H9 (cell line): ENCODE data around the gene HSPH1. TPM values are rescaled to one million over a fixed set of nuclear protein-coding genes. Genes with fewer than 3 reads are reported as not detected.

ENCODE experiments used
- DNase-seq: peaks from one replicate; pipeline ENCODE4 v3.0.0-alpha.2; 2017
- H2AFZ ChIP-seq: one replicate; pipeline ENCODE4 v1.6.1; 2013; ENCODE audit warnings: mild to moderate bottlenecking, low read length, control low read depth, moderate library complexity
- H2AK5ac ChIP-seq: 2 replicates; pipeline ENCODE4 v1.6.1; 2013; ENCODE audit warnings: low read length, control low read depth, mixed read lengths; ENCODE audit not compliant: insufficient read length
- H2BK120ac ChIP-seq: one replicate; pipeline ENCODE4 v1.6.1; 2013; ENCODE audit warnings: low read depth, mild to moderate bottlenecking, low read length, control low read depth, inconsistent platforms; ENCODE audit not compliant: poor library complexity, severe bottlenecking
- H2BK12ac ChIP-seq: 2 replicates; pipeline ENCODE4 v1.6.1; 2013; ENCODE audit warnings: low read length, control low read depth, mixed read lengths, low read depth; ENCODE audit not compliant: insufficient read length
- H2BK15ac ChIP-seq: 2 replicates; pipeline ENCODE4 v1.6.1; 2013; ENCODE audit warnings: low read depth, low read length, control low read depth
- H2BK20ac ChIP-seq: one replicate; pipeline ENCODE4 v1.6.1; 2013; ENCODE audit warnings: low read depth, mild to moderate bottlenecking, low read length, control low read depth, inconsistent platforms; ENCODE audit not compliant: poor library complexity, severe bottlenecking
- H2BK5ac ChIP-seq: 2 replicates; pipeline ENCODE4 v1.6.1; 2013; ENCODE audit warnings: low read length, control low read depth, mixed read lengths; ENCODE audit not compliant: insufficient read length
- H3K14ac ChIP-seq: 2 replicates; pipeline ENCODE4 v1.6.1; 2013; ENCODE audit warnings: low read length, control low read depth; ENCODE audit not compliant: insufficient read depth
- H3K18ac ChIP-seq: 2 replicates; pipeline ENCODE4 v1.6.1; 2013; ENCODE audit warnings: low read depth, mild to moderate bottlenecking, mixed read lengths, low read length, control low read depth; ENCODE audit not compliant: insufficient read length
- H3K23ac ChIP-seq: 2 replicates; pipeline ENCODE4 v1.6.1; 2013; ENCODE audit warnings: low read length, control low read depth, mixed read lengths, low read depth; ENCODE audit not compliant: insufficient read length
- H3K23me2 ChIP-seq: 2 replicates; pipeline ENCODE4 v1.6.1; 2013; ENCODE audit warnings: low read depth, mild to moderate bottlenecking, mixed read lengths, low read length, control low read depth; ENCODE audit not compliant: insufficient read length, poor library complexity, severe bottlenecking
- H3K27ac ChIP-seq: 2 replicates; pipeline ENCODE4 v1.5.1; 2013; ENCODE audit warnings: low read length, control low read depth, mixed read lengths, low read depth; ENCODE audit not compliant: insufficient read length
- H3K27me3 ChIP-seq: 2 replicates; pipeline ENCODE4 v1.6.1; 2013; ENCODE audit warnings: low read length, control low read depth, inconsistent platforms; ENCODE audit not compliant: insufficient read depth
- H3K4ac ChIP-seq: 2 replicates; pipeline ENCODE4 v1.6.1; 2013; ENCODE audit warnings: low read depth, mild to moderate bottlenecking, control low read depth, inconsistent platforms, low read length, moderate library complexity
- H3K4me1 ChIP-seq: 2 replicates; pipeline ENCODE4 v1.6.1; 2013; ENCODE audit warnings: low read length, control low read depth, inconsistent platforms; ENCODE audit not compliant: insufficient read depth
- H3K4me2 ChIP-seq: 2 replicates; pipeline ENCODE4 v1.6.1; 2013; ENCODE audit warnings: low read length, control low read depth, mixed read lengths; ENCODE audit not compliant: insufficient read length, insufficient read depth
- H3K56ac ChIP-seq: 2 replicates; pipeline ENCODE4 v1.6.1; 2013; ENCODE audit warnings: low read depth, mild to moderate bottlenecking, mixed read lengths, low read length, control low read depth; ENCODE audit not compliant: insufficient read length
- H3K79me1 ChIP-seq: 2 replicates; pipeline ENCODE4 v1.6.1; 2013; ENCODE audit warnings: low read depth, mild to moderate bottlenecking, moderate library complexity, low read length, control low read depth, inconsistent platforms; ENCODE audit not compliant: insufficient read depth, poor library complexity, severe bottlenecking
- H3K79me2 ChIP-seq: 2 replicates; pipeline ENCODE4 v1.6.1; 2013; ENCODE audit warnings: low read length, control low read depth, inconsistent platforms; ENCODE audit not compliant: insufficient read depth
- H3K9ac ChIP-seq: 2 replicates; pipeline ENCODE4 v1.6.1; 2013; ENCODE audit warnings: low read length, control low read depth, mixed read lengths; ENCODE audit not compliant: insufficient read length; ENCODE audit errors: extremely low read depth
- H3K9me3 ChIP-seq: one replicate; pipeline ENCODE4 v1.6.1; 2013; ENCODE audit warnings: low read depth, low read length, inconsistent platforms; ENCODE audit not compliant: control insufficient read depth
- H3T11ph ChIP-seq: one replicate; pipeline ENCODE4 v1.6.1; 2013; ENCODE audit warnings: mild to moderate bottlenecking, low read length, control low read depth, inconsistent platforms
- H4K20me1 ChIP-seq: one replicate; pipeline ENCODE4 v1.6.1; 2013; ENCODE audit not compliant: control insufficient read depth, insufficient read length, insufficient read depth
- H4K5ac ChIP-seq: 2 replicates; pipeline ENCODE4 v1.6.1; 2013; ENCODE audit warnings: low read depth, mild to moderate bottlenecking, mixed read lengths, low read length, control low read depth; ENCODE audit not compliant: insufficient read length
- H4K8ac ChIP-seq: replicated peaks from 2 replicates; pipeline ENCODE4 v1.6.1; 2013; ENCODE audit warnings: low read length, control low read depth, mixed read lengths, low read depth; ENCODE audit not compliant: insufficient read length
- H4K91ac ChIP-seq: 2 replicates; pipeline ENCODE4 v1.6.1; 2013; ENCODE audit warnings: low read depth, mild to moderate bottlenecking, moderate library complexity, mixed read lengths, low read length, control low read depth; ENCODE audit not compliant: insufficient read length
- H3K27ac Mint-ChIP-seq, 3 experiments: 2 replicates in 2 of 3; 3 replicates in 1 of 3; pipeline ENCODE4 v1.8.0; 2020 to 2021; ENCODE audit warnings: mixed read lengths in 3 of 3, mild to moderate bottlenecking in 1 of 3, moderate library complexity in 1 of 3
- H3K27me3 Mint-ChIP-seq: 2 replicates; pipeline ENCODE4 v1.8.0; 2021; ENCODE audit warnings: low read depth, mild to moderate bottlenecking, moderate library complexity, mixed read lengths
- H3K36me3 Mint-ChIP-seq, 3 experiments: 2 replicates in 2 of 3; 3 replicates in 1 of 3; pipeline ENCODE4 v1.8.0; 2020 to 2021; ENCODE audit warnings: low read depth in 3 of 3, mixed read lengths in 3 of 3; ENCODE audit not compliant: insufficient read depth in 1 of 3
- H3K4me1 Mint-ChIP-seq, 2 experiments: 2 replicates each; pipeline ENCODE4 v1.8.0; 2020; ENCODE audit warnings: mixed read lengths in 2 of 2
- H3K4me3 Mint-ChIP-seq, 2 experiments: 2 replicates in 1 of 2; 3 replicates in 1 of 2; pipeline ENCODE4 v1.8.0; 2020 to 2021; ENCODE audit warnings: mild to moderate bottlenecking in 2 of 2, mixed read lengths in 2 of 2, moderate library complexity in 1 of 2
- H3K9me3 Mint-ChIP-seq, 2 experiments: 2 replicates in 1 of 2; 3 replicates in 1 of 2; pipeline ENCODE4 v1.8.0; 2020; ENCODE audit warnings: mild to moderate bottlenecking in 2 of 2, mixed read lengths in 2 of 2, moderate library complexity in 1 of 2
- WGBS: extraction: QIAGEN DNeasy Blood & Tissue Kit; methylation state at CpG from one replicate; pipeline ENCODE4 v1.1.7; 2013; ENCODE audit warnings: missing lambda C conversion rate, low lambda C conversion rate, mixed read lengths; ENCODE audit not compliant: insufficient read length; ENCODE audit errors: extremely low coverage; 5-methylcytosine and 5-hydroxymethylcytosine counted together
- total RNA-seq: library from RNA; stranded (reverse); gene quantifications from 2 replicates; pipeline ENCODE4 v1.2.1, GENCODE V29; 2021
- TF ChIP-seq, protein P1 (sequence below): fragments of 200-600 bp; sonication (generic); conservative IDR thresholded peaks from 3 replicates; pipeline ENCODE4 v1.8.0; 2021; ENCODE audit warnings: antibody characterized with exemption, mild to moderate bottlenecking

Gene HSPH1
- total RNA-seq, 1 experiment from 2014 or later: 141 TPM

DNA sequence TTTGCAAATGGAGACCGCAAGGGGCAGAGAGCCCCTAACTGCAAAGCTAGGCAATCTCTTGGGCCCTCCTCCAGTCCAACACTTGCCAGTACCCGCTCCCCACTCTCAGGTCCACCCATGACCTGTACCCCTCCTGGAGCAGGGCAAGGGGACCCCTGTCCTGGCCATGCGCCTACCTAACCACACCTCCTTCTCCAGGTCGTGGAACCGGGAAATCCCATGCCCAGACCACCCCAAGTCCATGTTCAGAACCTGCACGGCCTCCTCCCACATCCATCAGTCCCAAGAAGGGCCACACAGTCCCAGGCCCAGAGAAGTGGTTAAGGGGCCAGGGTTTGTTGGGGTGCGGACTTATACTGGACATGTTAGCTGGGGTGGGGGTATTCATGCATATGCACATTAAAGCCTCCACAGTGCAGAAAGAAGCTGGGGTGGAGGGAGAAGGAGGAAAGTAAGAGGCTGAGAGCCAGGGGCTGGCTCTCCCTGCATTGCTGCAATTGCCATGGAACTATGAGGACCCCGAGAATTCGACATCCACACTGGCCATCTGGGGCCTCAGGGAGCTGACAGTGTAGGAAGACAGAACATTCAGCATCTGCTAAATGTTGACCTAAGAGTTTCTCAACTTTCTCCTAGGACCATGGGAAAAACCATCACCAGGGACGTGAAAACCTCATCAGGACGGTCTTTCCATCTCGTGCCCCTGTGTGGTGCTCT lies 39.0 kb downstream of the HSPH1 start:
- H3K4me3 Mint-ChIP-seq: no peak overlapping the region
- H3K27ac ChIP-seq: no peak overlapping the region
- no peak overlapping the region for H4K5ac ChIP-seq

More for the DNA sequence above, 39.0 kb downstream of the HSPH1 start:
- Histone ChIP-seq H3K9ac (no peak overlapping the region), H4K91ac (no peak overlapping the region), H3K14ac (no peak overlapping the region), H3K23ac (no peak overlapping the region), H3K4ac (no peak overlapping the region), H2BK12ac (no peak overlapping the region), H3K23me2 (no peaks in the 10 kb centered on the region), H2BK15ac (no peak overlapping the region), H4K20me1 (peaks cover 2% of the 10 kb centered on the region), H3K27me3 (no peaks in the 10 kb centered on the region), H2AK5ac (no peak overlapping the region), H2BK20ac (no peak overlapping the region), H3K18ac (no peak overlapping the region), H3K4me1 (no peaks in the 10 kb centered on the region; the same call in 1 of the 2 replicates), H3T11ph (no peak overlapping the region), H2BK120ac (no peak overlapping the region), H3K79me2 (no peaks in the 10 kb centered on the region), H3K56ac (no peak overlapping the region), H2AFZ (no peak overlapping the region), H3K9me3 (no peaks in the 10 kb centered on the region), H3K79me1 (no peaks in the 10 kb centered on the region), H4K8ac (no peak overlapping the region), H2BK5ac (no peak overlapping the region), H3K4me2 (no peak overlapping the region)
- no peak overlapping the region for H3K27ac Mint-ChIP-seq
- TF ChIP-seq, protein P1, sequence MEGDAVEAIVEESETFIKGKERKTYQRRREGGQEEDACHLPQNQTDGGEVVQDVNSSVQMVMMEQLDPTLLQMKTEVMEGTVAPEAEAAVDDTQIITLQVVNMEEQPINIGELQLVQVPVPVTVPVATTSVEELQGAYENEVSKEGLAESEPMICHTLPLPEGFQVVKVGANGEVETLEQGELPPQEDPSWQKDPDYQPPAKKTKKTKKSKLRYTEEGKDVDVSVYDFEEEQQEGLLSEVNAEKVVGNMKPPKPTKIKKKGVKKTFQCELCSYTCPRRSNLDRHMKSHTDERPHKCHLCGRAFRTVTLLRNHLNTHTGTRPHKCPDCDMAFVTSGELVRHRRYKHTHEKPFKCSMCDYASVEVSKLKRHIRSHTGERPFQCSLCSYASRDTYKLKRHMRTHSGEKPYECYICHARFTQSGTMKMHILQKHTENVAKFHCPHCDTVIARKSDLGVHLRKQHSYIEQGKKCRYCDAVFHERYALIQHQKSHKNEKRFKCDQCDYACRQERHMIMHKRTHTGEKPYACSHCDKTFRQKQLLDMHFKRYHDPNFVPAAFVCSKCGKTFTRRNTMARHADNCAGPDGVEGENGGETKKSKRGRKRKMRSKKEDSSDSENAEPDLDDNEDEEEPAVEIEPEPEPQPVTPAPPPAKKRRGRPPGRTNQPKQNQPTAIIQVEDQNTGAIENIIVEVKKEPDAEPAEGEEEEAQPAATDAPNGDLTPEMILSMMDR: no peak
- peaks cover 0 to 2% (median 0%) of the 10 kb centered on the region in 3 experiments; a peak in 3 of 7 replicates for H3K36me3 Mint-ChIP-seq
- no peak for DNase-seq
- peaks cover 11% of the 10 kb centered on the region in 2 experiments for H3K4me1 Mint-ChIP-seq
- peaks cover 5 to 6% of the 10 kb centered on the region in 2 experiments; a peak in 2 of 5 replicates for H3K9me3 Mint-ChIP-seq
- peaks cover 16% of the 10 kb centered on the region for H3K27me3 Mint-ChIP-seq
- WGBS: no CpG with 5 or more reads among the region's 12 CpGs
